CD4-positive, alpha-beta T cell treated with Interleukin-10 for 1 hour (primary cell): Measurements from ENCODE around the gene CFAP107.

Experiments
- DNase-seq: peaks from one replicate; pipeline ENCODE4 v3.0.0-alpha.2; 2020

The CFAP107 gene

GRCh38 chr1:12745126-12745991 is 641 bp upstream of the CFAP107 start:
- DNase-seq: no peak

DNA sequence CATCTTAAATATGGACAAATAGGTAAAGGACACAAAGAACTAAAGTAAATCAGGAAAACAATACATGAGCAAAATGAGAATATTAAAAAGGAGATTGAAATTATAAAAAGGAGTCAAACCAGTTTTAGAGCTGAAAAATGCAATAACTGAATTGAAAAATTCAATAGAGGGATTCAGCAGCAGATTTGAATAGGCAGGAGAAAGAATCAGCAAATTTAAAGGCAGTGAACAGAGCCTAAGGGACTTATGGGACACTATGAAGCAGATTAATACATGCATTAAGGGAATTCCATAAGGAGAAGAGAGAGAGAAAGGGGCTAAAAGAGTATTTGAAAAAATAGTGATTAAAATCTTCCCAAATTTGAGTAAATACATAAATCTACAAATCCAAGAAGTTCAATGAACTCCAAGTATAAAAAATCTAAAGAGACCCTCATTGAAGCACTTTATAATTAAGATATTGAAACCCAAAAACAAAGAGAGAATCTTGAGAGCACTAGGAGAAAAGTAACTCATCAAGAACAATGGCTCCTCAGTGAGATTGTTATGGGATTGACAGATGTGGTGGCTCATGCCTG is 2.9 kb downstream of the CFAP107 start:
- DNase-seq: no peak

- no peak for DNase-seq
These were observed 8.7 kb downstream of the CFAP107 start for GRCh38 chr1:12754738-12755137.

- DNase-seq: no peak
These were observed 10.3 kb downstream of the CFAP107 start for GRCh38 chr1:12756273-12756672.

DNA sequence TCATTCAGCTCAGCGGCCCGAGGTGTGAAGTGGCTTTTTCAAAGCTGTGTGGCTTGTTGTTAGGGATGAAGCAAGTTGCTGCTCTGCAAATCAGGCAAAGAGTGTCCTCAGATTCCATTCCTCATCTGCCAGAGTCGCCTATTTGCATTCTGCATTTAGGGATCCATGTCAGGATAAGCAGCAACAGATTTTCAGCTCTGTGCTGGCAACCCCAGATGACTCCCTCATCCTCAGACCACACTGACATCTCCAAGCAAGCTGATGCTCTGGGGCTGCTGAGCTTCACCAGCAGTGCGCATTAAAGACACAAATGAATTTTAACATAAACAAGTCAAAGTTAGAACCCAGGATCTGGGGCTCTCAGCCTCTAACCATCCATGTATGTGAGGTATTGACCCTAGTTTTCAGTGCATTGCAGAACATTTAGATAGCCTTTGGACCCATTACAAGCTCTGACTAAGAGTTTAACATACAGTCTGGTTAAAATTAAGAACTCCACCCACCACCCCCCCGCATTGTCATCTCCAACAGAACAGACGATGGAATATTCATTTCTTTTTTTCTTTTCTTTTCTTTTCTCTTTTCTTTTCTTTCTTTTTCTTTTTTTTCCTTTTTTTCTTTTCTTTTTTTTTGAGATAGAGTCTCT is 10.9 kb downstream of the CFAP107 start:
- no peak for DNase-seq

DNA sequence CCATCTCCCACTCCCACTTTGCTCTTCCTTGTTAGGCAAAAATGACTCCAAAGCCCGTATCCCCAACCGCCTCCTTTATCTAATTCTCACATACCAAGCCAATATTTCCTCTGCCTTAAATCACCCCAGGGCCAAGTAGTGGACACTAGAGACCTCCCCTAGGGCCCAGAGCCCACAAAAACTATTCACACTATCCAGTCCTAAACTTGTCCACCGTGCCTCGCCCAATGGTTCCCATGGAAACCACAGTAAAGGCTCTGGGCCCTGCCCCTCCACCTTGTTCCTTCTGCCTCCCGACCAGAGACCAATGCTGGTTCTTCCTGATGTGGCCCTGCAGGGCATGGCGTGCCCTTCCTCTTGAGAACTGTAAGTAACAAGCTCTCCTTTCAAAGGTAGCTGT is 11.8 kb downstream of the CFAP107 start:
- no peak for DNase-seq

DNA sequence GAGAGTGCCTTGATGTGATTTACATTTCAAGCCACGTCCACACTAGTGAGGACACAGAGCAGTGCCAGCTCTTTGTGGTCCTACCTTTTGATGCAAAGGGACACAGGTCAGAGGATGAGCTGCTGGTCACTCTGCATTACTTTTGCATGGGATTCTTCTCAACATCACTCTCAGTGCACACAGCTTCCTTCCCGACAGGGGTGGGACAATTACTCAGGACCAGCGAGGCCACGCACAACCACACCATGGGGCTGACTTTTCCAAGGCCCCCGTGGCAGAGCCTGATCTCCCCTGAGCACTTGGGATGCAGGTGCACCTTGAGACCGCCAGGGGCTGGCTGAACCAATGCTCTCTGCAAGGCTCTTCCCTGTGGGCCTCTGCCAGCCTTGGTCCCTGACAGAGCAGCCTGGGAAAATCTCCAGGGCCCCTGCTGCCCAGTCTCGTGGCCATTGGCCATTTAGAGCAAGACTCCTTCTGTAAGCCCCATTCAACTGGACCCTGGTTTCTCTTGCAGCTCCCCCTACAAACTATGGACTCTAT is 14.3 kb downstream of the CFAP107 start:
- no peak for DNase-seq

DNA sequence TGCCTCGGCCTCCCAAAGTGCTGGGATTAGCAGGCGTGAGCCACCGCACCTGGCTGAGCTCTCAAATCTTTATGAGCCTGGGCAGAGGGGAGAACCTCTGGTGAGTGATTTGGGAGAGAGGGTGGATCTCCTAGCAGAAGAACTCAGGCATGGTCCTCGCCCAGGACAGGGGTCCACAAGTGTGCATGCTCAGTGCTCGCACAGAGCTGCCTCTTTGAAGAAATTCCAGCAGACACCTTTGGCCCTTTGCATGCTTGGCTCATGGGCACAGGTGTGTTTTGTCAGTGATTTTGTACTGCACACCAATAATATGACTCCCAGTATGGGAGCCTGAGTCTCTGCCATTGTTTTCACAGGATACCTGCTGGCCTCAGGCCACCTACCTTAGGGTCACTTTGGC is 15.8 kb downstream of the CFAP107 start:
- no peak for DNase-seq

GRCh38 chr1:12762766-12763165 is 16.8 kb downstream of the CFAP107 start:
- DNase-seq: no peak

GRCh38 chr1:12763479-12763878 is 17.5 kb downstream of the CFAP107 start:
- no peak for DNase-seq

GRCh38 chr1:12764016-12764415 is 18.0 kb downstream of the CFAP107 start:
- no peak for DNase-seq

DNA sequence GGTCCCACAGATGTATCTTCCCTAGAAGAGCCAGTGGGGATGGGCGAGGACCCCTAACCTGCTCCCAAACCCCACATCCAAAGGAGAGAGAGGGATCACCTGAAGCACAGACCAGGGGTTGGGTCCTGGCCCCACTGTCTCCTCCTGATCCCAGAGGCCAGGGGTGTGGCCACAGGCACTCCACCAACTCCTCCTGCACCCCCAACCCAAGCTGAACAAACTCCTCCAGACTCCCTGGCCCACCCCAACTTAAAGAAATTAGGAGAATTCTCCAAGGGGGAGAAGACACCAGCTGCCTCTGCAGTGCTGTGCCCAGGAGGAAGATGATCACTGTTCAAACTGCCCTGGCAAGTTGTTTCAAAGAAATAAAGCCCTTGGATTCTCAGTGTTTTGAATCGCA is 23.0 kb downstream of the CFAP107 start:
- DNase-seq: no peak

- DNase-seq: no peak
These were observed 24.0 kb downstream of the CFAP107 start for GRCh38 chr1:12769976-12770505.

- no peak for DNase-seq
These were observed 24.6 kb downstream of the CFAP107 start for GRCh38 chr1:12770620-12771019.

- DNase-seq: no peak
These were observed 25.2 kb downstream of the CFAP107 start for GRCh38 chr1:12771186-12771585.

- DNase-seq: no peak
These were observed 26.5 kb downstream of the CFAP107 start for GRCh38 chr1:12772520-12772919.

GRCh38 chr1:12773438-12773837 is 27.4 kb downstream of the CFAP107 start, which contains the start of gene PRAMEF12:
Gene PRAMEF12 (plus strand): TSS chr1:12773738. CDS start chr1:12774868, 1,130 bp downstream.
- DNase-seq: no peak

DNA sequence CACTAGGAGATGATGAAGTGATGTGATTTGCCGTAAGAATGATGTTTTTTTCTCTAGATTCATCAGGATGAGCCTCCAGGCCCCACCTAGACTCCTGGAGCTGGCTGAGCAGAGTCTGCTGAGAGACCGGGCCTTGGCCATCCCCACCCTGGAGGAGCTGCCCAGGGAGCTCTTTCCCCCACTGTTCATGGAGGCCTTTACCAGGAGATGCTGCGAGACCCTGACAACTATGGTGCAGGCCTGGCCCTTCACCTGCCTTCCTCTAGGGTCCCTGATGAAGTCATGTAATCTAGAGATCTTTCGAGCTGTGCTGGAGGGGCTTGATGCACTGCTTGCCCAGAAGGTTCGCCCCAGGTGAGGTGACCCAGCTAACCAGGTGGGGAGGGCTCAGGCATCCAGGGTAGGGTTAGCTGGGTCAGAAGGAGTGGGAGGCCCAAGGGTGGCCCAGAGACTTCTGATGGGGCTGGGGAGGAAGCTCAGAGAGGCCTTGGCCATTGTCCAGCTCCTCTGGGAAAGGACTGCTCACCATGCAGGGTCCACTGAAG is 28.9 kb downstream of the CFAP107 start:
- DNase-seq: no peak

- no peak for DNase-seq
These were observed 29.4 kb downstream of the CFAP107 start for GRCh38 chr1:12775443-12775842.

DNA sequence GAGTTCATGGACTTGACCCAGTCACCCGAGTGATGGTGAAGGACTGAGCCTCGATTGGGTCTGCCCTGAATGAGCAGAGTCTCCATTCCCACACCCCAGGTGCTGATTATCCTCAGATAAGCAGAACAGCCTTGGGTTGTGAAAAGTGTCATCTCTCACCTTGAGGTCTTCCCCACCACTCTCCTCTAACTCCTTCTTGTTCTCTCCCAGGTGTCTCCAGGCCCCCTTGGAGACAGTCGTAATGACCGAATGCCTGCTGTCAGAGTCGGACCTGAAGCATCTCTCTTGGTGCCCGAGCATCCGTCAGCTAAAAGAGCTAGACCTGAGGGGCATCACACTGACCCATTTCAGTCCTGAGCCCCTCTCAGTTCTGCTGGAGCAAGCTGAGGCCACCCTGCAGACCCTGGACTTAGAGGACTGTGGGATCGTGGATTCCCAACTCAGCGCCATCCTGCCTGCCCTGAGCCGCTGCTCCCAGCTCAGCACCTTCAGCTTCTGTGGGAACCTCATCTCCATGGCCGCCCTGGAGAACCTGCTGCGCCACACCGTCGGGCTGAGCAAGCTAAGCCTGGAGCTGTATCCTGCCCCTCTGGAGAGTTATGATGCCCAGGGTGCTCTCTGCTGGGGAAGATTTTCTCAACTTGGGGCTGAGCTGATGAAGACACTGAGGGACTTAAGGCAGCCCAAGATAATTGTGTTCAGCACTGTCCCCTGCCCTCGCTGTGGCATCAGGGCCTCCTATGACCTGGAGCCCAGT is 31.0 kb downstream of the CFAP107 start:
- no peak for DNase-seq

GRCh38 chr1:12778061-12778460 is 32.1 kb downstream of the CFAP107 start:
- DNase-seq: no peak

DNA sequence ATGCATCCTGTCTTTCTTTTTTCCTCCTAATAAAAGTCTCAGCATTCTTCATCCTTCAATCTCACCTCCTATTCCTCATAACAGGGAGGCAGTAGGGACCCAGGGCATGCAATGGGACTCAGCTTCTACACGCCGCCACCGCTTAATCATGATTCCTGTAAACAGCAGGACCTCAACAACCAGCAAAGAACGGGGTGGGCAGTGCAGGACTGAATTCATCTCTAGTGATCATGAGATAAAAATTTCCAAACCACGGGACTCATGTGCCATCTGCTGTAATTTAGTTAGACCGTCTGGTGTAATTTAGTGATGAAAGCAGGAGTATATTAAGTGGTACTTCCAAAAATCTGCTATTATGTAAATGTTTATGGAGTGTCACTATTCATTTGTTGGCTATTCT is 32.9 kb downstream of the CFAP107 start:
- DNase-seq: no peak
